Measurements from ENCODE around the gene PPP1R37.

PPP1R37 gene

GRCh38 chr19:45058622-45059159, 34.3 kb upstream of the PPP1R37 start:
- Histone ChIP-seq H3K4me1 (ENCODE audit: control insufficient read depth, insufficient read depth, low read length) (peaks cover 2% of the 10 kb centered on the region; the same call in 1 of the 2 replicates), H3K9me3 (ENCODE audit: control insufficient read depth, insufficient read depth, low read length) (no peaks in the 10 kb centered on the region), H3K9ac (ENCODE audit: low read depth, low read length) (no peak overlapping the region), H3K27ac (ENCODE audit: low read depth, low read length) (no peak overlapping the region), H3K36me3 (ENCODE audit: control insufficient read depth, insufficient read depth, low read length) (peaks cover 90% of the 10 kb centered on the region), H3K4me3 (ENCODE audit: low read depth, low read length) (no peak overlapping the region), H3K27me3 (ENCODE audit: control insufficient read depth, insufficient read depth, low read length) (no peaks in the 10 kb centered on the region)

- Histone ChIP-seq H3K36me3 (ENCODE audit: control insufficient read depth, insufficient read depth, low read length) (peaks cover 90% of the 10 kb centered on the region), H3K9ac (ENCODE audit: low read depth, low read length) (no peak overlapping the region), H3K4me3 (ENCODE audit: low read depth, low read length) (no peak overlapping the region), H3K27me3 (ENCODE audit: control insufficient read depth, insufficient read depth, low read length) (no peaks in the 10 kb centered on the region), H3K27ac (ENCODE audit: low read depth, low read length) (no peak overlapping the region), H3K9me3 (ENCODE audit: control insufficient read depth, insufficient read depth, low read length) (no peaks in the 10 kb centered on the region), H3K4me1 (ENCODE audit: control insufficient read depth, insufficient read depth, low read length) (peaks cover 2% of the 10 kb centered on the region; the same call in 1 of the 2 replicates)
Measured at GRCh38 chr19:45059258-45059965, 33.6 kb upstream of the PPP1R37 start.

- peaks cover 85% of the 10 kb centered on the region for H3K36me3 ChIP-seq (ENCODE audit: control insufficient read depth, insufficient read depth, low read length)
- H3K27ac ChIP-seq (ENCODE audit: low read depth, low read length) = no peak overlapping the region
- H3K4me3 ChIP-seq (ENCODE audit: low read depth, low read length) = no peak overlapping the region
- no peaks in the 10 kb centered on the region for H3K9me3 ChIP-seq (ENCODE audit: control insufficient read depth, insufficient read depth, low read length)
- no peaks in the 10 kb centered on the region for H3K27me3 ChIP-seq (ENCODE audit: control insufficient read depth, insufficient read depth, low read length)
- no peak overlapping the region for H3K9ac ChIP-seq (ENCODE audit: low read depth, low read length)
- peaks cover 2% of the 10 kb centered on the region; the same call in 1 of the 2 replicates for H3K4me1 ChIP-seq (ENCODE audit: control insufficient read depth, insufficient read depth, low read length)
Measured at GRCh38 chr19:45061965-45062364, 31.0 kb upstream of the PPP1R37 start.

- no peak overlapping the region for H3K27ac ChIP-seq (ENCODE audit: low read depth, low read length)
- H3K4me1 ChIP-seq (ENCODE audit: control insufficient read depth, insufficient read depth, low read length) = peaks cover 2% of the 10 kb centered on the region; the same call in 1 of the 2 replicates
- peaks cover 73% of the 10 kb centered on the region for H3K36me3 ChIP-seq (ENCODE audit: control insufficient read depth, insufficient read depth, low read length)
- H3K4me3 ChIP-seq (ENCODE audit: low read depth, low read length) = no peak overlapping the region
- no peak overlapping the region; the same call in 1 of the 2 replicates for H3K9ac ChIP-seq (ENCODE audit: low read depth, low read length)
- H3K9me3 ChIP-seq (ENCODE audit: control insufficient read depth, insufficient read depth, low read length) = no peaks in the 10 kb centered on the region
- no peaks in the 10 kb centered on the region for H3K27me3 ChIP-seq (ENCODE audit: control insufficient read depth, insufficient read depth, low read length)
Measured at GRCh38 chr19:45063851-45064801, 28.9 kb upstream of the PPP1R37 start.

GRCh38 chr19:45066921-45067661, 25.9 kb upstream of the PPP1R37 start:
- Histone ChIP-seq H3K27ac (ENCODE audit: low read depth, low read length) (no peak overlapping the region), H3K9me3 (ENCODE audit: control insufficient read depth, insufficient read depth, low read length) (no peaks in the 10 kb centered on the region), H3K4me3 (ENCODE audit: low read depth, low read length) (no peak overlapping the region), H3K27me3 (ENCODE audit: control insufficient read depth, insufficient read depth, low read length) (no peaks in the 10 kb centered on the region), H3K4me1 (ENCODE audit: control insufficient read depth, insufficient read depth, low read length) (no peaks in the 10 kb centered on the region), H3K9ac (ENCODE audit: low read depth, low read length) (no peak overlapping the region), H3K36me3 (ENCODE audit: control insufficient read depth, insufficient read depth, low read length) (peaks cover 74% of the 10 kb centered on the region)

GRCh38 chr19:45068041-45068440, 24.9 kb upstream of the PPP1R37 start:
- peaks cover 74% of the 10 kb centered on the region for H3K36me3 ChIP-seq (ENCODE audit: control insufficient read depth, insufficient read depth, low read length)
- H3K4me1 ChIP-seq (ENCODE audit: control insufficient read depth, insufficient read depth, low read length) = no peaks in the 10 kb centered on the region
- H3K4me3 ChIP-seq (ENCODE audit: low read depth, low read length) = no peak overlapping the region
- no peak overlapping the region for H3K27ac ChIP-seq (ENCODE audit: low read depth, low read length)
- H3K9me3 ChIP-seq (ENCODE audit: control insufficient read depth, insufficient read depth, low read length) = no peaks in the 10 kb centered on the region
- H3K9ac ChIP-seq (ENCODE audit: low read depth, low read length) = no peak overlapping the region
- H3K27me3 ChIP-seq (ENCODE audit: control insufficient read depth, insufficient read depth, low read length) = no peaks in the 10 kb centered on the region

- Histone ChIP-seq H3K9ac (ENCODE audit: low read depth, low read length) (no peak overlapping the region), H3K27ac (ENCODE audit: low read depth, low read length) (no peak overlapping the region), H3K9me3 (ENCODE audit: control insufficient read depth, insufficient read depth, low read length) (no peaks in the 10 kb centered on the region), H3K27me3 (ENCODE audit: control insufficient read depth, insufficient read depth, low read length) (no peaks in the 10 kb centered on the region), H3K4me1 (ENCODE audit: control insufficient read depth, insufficient read depth, low read length) (no peaks in the 10 kb centered on the region), H3K36me3 (ENCODE audit: control insufficient read depth, insufficient read depth, low read length) (peaks cover 65% of the 10 kb centered on the region), H3K4me3 (ENCODE audit: low read depth, low read length) (no peak overlapping the region)
Measured at GRCh38 chr19:45069056-45069455, 23.9 kb upstream of the PPP1R37 start.

GRCh38 chr19:45070214-45070613, 22.8 kb upstream of the PPP1R37 start:
- no peak overlapping the region for H3K4me3 ChIP-seq (ENCODE audit: low read depth, low read length)
- H3K4me1 ChIP-seq (ENCODE audit: control insufficient read depth, insufficient read depth, low read length) = peaks cover 7% of the 10 kb centered on the region; the same call in 1 of the 2 replicates
- peaks cover 62% of the 10 kb centered on the region for H3K36me3 ChIP-seq (ENCODE audit: control insufficient read depth, insufficient read depth, low read length)
- H3K9ac ChIP-seq (ENCODE audit: low read depth, low read length) = no peak overlapping the region
- no peaks in the 10 kb centered on the region for H3K27me3 ChIP-seq (ENCODE audit: control insufficient read depth, insufficient read depth, low read length)
- H3K27ac ChIP-seq (ENCODE audit: low read depth, low read length) = no peak overlapping the region
- no peaks in the 10 kb centered on the region for H3K9me3 ChIP-seq (ENCODE audit: control insufficient read depth, insufficient read depth, low read length)

- peaks cover 55% of the 10 kb centered on the region for H3K36me3 ChIP-seq (ENCODE audit: control insufficient read depth, insufficient read depth, low read length)
- H3K4me3 ChIP-seq (ENCODE audit: low read depth, low read length) = no peak overlapping the region
- no peak overlapping the region for H3K27ac ChIP-seq (ENCODE audit: low read depth, low read length)
- H3K9me3 ChIP-seq (ENCODE audit: control insufficient read depth, insufficient read depth, low read length) = no peaks in the 10 kb centered on the region
- no peaks in the 10 kb centered on the region for H3K27me3 ChIP-seq (ENCODE audit: control insufficient read depth, insufficient read depth, low read length)
- H3K9ac ChIP-seq (ENCODE audit: low read depth, low read length) = no peak overlapping the region
- peaks cover 7% of the 10 kb centered on the region; the same call in 1 of the 2 replicates for H3K4me1 ChIP-seq (ENCODE audit: control insufficient read depth, insufficient read depth, low read length)
Measured at GRCh38 chr19:45070861-45071544, 22.0 kb upstream of the PPP1R37 start.

GRCh38 chr19:45071545-45071938, 21.4 kb upstream of the PPP1R37 start:
- peaks cover 54% of the 10 kb centered on the region for H3K36me3 ChIP-seq (ENCODE audit: control insufficient read depth, insufficient read depth, low read length)
- H3K27me3 ChIP-seq (ENCODE audit: control insufficient read depth, insufficient read depth, low read length) = no peaks in the 10 kb centered on the region
- no peaks in the 10 kb centered on the region for H3K9me3 ChIP-seq (ENCODE audit: control insufficient read depth, insufficient read depth, low read length)
- H3K27ac ChIP-seq (ENCODE audit: low read depth, low read length) = no peak overlapping the region
- no peak overlapping the region for H3K9ac ChIP-seq (ENCODE audit: low read depth, low read length)
- H3K4me1 ChIP-seq (ENCODE audit: control insufficient read depth, insufficient read depth, low read length) = peaks cover 8% of the 10 kb centered on the region
- no peak overlapping the region for H3K4me3 ChIP-seq (ENCODE audit: low read depth, low read length)

Data from HUES48 (cell line).